HL-60/S4 treated with retinoic acid at 250 ng/mL for 4 days and 3 days (cell line): ENCODE data around the gene KRT16.
"Not testable (repeated sequence)": the region's sequence is repeated elsewhere in the genome, so short reads cannot be mapped to it uniquely, and the experiment has no call there.

Experiments
- in situ Hi-C: fragments of 300-500 bp; cut with MboI; formaldehyde crosslinking; loops from 2 replicates; pipeline ENCODE4 v1.7.0; 2022; ENCODE audit warnings: low sequenced_read_pairs

Gene KRT16

DNA sequence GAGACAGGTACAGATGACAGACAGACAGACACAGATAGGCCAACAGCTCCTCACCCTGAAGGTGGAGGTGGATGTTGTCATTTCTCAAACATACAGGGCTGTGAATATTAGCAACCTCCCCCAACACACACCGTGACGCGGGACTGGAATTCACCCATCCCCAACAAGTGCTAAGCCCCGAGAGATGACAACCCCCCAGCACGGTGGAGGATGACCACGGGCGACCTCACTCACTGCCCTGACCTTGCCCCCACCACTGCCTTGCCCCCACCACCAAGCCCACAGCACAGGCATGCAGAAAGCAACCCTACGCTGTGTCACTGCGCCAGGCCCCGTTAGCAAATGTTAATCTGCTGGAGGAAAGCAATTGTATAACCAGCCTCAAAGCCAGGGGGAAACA is 16.7 kb upstream of the KRT16 start:
- in situ Hi-C loops: no loop called here

DNA sequence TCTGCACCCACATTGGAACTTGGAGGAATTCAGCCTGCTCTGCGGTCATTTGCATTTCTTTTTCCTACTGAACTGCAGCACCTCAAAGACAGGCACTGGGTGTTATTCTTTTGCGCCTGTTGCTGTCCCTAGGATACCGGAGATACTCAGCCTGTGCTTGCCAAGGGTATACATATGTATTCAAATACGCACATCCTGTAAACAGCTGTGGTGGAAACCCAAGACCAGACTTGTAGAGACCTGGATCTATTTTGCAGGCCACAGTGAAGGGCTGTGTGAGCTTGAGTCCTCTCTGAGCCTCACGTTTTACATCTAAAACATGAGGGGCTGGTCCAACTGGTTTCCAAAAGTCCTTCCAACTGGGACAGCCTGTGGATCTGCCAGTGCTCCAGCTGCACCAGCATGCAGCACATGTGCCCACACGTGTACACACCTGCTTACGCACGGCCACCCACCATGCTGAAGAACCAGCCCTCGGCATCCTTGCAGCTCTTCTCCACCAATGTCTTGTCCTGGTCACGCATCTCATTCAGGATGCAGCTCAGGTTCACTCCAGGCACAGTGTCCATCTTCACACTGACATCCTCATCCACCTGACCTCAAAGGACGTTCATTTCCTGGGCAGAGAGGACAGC is 16.2 kb upstream of the KRT16 start:
- in situ Hi-C loops: not testable (repeated sequence)

DNA sequence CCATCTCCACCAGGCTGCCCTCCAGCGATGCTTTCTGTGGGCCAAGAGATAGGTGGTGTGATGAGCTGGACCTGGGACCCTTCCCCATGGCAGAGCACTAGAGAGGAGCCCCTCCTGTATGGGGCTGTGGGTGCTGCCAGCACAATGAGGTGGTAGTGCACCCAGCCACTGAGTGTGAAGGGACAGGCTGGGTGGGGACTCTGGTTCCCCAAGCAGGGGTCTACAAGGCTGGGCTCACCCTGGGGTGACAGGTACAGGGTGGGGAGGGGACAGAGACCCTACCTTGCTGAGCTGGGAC is 15.5 kb upstream of the KRT16 start:
- in situ Hi-C loops: not testable (repeated sequence)

DNA sequence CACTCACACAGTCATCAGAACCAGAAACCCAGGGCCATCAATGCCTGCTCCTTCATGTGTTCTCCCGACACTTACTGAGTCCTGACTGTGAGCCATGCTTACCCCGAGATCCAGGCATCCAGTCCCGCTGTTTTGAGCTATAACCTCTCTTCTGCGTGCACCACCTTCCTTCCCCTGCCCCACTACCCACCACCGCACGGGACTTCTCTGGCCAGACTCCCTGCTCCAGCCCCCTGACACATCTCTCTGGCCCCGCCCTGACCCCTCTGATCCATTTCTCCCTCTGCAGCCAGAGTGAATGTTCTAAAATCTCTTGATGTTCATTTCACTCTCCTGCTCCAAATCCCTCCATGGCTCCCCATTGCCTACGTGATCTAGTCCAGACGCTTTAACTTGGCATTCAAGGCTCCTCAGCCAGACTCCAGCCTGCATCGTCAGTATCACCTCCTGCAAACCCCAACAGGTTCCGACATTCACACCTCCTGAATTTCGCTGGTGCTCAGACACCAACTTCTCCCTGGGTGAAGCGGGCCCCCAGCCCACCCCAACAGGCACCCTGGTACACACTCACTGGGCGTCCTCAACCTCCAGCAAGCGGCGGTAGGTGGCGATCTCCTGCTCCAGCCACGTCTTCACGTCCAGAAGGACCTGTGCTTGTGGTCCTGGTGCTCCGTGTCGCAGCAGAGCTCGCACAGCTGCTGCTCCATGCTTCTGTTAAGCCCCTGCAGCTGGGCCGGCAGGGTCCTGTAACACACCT is 14.9 kb upstream of the KRT16 start:
- in situ Hi-C loops: no loop called here

DNA sequence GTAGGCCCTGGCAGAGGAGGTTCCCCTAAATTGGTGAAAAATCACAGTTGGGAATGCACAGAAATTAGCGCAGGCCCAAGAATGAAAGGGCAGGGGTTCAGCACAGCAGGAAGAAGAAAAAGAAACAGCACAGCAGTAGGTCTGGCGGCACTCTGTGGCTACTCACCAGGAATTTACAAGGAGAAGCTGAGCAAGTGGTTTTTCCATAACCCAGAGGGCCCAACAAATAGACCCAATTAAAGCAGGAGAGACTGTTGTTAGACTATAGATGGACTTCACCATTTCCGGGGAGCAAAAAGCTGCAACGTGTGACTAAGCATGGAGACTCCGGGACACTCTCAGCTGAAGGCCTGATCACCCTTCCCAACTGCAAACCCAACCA is 14.3 kb upstream of the KRT16 start:
- in situ Hi-C loops: not testable (repeated sequence)

DNA sequence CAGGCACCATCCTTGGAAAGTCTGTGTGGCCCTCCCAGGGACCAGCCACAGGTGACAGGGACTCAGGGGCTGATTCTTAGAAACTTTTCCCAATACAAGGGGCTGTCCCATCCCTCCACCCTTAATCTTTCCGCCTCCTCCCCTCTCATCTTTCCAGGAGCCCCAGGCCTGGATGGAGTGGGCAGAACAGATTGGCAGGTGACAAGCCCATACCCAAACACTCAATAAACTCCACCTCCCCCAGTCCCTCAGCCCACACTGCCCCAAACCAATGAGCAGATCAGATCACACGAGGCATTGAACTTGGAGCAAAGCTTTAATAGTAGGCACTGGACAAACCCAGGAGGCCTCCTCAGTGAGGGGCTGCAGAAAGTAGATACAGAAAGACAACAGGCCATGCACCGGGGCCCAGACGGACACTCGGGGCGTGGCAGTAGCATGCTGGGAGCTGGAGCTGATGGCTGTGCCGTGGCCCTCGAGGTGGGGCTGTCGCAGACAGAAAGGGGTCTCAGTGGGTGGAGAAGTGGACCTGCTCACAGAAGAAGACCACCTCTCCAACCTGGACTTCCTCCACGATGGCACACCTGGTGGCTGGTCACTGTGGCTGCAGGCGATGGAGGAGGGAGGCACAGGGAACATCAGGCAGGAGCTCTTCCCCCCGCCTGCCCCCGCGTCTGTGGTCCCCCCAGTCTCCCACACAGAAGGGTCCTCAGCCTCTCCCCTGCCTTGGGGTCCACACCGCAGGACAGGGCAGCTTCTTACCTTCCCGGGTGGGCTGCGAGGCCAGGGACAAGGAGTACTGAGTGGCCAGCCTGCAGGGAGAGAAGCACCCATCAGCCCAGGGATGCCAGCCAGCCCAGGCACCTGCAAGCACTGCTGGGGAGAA is 13.7 kb upstream of the KRT16 start:
- in situ Hi-C loops: not testable (repeated sequence)

DNA sequence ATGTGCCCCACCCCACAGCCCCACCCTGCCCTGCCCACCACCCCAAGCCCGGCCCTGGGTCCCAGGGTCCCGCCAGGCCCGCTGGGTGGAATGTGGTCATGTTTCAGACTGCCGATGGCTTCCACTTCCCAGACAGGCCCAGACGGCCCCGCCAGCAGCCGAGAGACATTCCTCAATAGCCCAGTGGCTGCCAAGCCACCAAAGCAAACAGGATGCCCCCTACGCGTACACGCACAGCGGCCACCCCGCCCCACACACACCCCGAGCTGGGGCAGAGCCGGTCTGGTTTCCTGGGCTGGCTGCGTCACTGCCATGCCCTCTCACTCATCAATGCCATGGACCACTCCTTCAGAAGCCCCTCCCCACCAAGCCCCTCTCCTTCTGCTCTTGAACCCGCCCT is 13.0 kb upstream of the KRT16 start:
- in situ Hi-C loops: no loop called here

DNA sequence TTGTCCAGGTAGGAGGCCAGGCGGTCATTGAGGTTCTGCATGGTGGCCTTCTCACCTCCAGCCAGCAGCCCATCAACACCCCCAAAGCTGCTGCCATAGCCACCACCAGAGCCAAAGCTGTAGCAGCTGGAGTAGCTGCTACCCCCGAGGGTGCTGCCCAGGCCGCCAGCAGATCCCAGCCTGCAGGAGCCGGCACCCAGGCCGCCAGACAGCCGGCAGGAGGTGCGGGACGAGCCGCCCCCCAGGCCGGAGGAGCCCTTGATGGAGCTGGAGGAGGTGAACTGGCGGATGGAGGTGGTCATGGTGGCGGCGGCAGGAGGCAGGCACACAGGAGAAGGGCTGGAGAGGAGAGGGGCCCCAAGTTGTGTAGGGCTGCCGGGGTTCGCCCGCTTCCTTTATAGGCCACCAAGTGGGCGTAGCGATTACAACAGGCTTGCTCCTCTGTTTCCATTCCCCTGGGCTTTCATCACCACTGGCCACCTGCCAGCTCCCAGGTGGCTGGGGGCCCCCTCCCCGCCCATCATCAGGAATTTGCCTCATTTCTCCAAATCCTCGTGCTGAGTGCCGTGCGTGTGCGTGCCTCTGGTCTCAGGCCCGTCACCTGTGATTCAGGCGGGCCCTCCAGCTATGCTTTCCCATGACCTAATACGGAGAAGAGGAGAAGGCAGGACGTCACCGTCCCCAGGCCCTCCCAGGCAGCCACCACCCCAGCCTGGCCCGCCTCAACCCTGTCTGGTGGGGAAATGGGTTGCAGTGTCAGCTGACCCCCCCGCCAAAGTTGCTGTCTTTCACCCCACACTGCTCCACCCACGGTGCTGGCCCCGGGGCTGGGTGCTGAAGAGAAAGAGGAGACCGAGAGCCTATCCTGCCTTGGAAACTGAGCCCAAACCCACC is 11.9 kb upstream of the KRT16 start, which contains the start of gene KRT17:
Gene KRT17, minus strand, starts transcription at position 368 of the 894 bp plus-strand sequence. Its CDS starts 66 bp downstream, at position 302.
- in situ Hi-C loops: no loop called here

DNA sequence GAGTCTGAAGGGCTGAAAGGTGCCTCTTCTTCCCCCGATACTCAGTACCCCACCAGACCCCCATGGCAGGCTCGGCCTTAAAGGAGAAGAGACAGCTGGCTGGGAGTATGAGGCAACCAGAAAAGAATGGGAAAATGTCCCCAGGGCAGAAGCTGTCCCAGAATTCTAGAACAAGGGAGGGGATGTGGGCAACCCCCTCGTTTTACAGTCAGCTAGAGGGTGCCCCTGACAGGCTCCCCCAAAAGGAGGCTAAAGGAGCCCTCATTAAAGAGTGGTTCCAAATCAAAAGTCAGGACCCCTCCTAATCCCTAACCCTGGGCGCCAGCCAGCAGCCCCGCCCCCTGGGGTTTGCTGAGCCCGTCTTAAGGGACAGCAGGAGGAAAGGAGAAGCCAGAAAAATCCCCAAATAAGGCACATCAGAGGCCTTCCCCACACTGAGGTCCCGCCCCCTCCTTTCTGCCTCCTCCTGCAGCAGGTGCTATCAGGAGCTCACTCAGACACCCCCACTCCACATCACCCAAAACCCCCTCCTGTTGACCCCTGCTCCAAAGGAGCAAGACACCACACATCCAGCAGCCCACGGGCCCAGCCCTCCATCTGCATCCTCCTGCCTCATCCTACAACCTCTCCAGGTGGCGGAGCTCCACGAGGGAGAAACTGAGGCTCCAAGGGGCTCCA is 10.8 kb upstream of the KRT16 start:
- in situ Hi-C loops: not testable (repeated sequence)

DNA sequence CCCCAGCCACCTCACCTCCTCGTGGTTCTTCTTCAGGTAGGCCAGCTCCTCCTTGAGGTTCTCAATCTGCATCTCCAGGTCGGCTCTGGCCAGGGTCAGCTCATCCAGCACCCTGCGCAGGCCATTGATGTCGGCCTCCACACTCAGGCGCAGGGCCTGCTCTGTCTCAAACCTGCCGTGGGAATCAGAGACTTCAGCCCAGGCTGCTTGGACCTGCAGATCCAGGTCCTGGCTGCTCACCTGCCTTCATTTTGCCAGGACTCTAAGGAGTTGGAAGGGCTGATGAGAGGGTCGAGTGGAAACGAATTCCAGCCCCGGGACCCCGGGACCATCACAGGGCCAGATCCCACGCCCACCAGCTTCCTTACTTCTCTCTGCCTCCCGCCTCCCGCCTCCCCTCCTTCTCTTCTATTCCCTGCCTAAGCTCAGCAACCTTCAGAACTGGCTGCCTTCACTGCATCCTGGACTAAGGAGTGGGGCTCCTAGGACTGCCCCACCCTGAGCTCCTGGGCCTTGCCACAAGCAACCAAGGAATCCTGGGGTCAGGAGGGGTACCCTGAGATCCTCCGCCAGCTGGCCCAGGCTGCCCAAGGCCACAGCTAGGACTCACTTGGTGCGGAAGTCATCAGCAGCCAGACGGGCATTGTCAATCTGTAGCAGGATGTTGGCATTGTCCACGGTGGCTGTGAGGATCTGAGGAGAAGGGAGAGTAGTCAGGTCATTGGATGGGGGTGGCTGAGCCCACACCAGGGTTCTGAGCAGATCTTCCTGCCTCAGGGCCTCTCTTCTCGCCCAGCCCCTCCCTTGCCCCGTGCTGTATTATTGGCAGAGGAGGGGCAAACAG is 10.0 kb upstream of the KRT16 start:
- in situ Hi-C loops: not testable (repeated sequence)

DNA sequence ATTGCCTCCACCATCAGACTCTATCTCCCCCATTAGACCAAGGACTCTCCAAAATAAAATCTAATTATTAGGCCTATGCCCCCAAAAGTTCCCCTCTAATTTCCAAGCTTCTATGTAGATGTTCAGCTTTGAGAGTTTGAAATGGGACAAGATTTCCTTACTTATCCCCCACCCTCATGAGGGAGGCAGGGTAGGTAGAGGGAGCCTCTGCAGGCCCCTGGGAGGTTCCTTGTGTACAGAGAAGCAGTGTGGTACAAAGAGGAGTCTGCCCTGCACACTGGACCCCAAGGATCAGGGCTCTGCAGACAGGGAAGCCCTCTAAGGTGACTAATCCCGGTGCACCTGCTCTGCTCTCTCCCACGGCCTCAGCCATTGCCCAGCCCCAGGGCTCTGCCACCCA is 9.3 kb upstream of the KRT16 start:
- in situ Hi-C loops: no loop called here

DNA sequence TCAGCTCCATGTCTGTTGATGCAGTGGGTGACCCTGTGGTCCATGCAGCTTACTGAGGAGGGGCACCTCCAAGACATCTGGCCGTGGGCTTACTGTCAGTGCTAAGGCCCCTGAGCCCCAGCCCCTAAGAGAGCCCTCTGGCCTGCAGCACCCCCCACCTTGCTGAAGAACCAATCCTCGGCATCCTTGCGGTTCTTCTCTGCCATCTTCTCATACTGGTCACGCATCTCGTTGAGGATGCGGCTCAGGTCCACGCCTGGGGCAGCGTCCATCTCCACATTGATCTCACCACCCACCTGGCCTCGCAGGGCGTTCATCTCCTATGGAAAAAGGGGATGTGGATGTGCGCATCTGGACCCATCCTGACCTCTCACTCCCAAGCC is 8.9 kb upstream of the KRT16 start:
- in situ Hi-C loops: not testable (repeated sequence)

DNA sequence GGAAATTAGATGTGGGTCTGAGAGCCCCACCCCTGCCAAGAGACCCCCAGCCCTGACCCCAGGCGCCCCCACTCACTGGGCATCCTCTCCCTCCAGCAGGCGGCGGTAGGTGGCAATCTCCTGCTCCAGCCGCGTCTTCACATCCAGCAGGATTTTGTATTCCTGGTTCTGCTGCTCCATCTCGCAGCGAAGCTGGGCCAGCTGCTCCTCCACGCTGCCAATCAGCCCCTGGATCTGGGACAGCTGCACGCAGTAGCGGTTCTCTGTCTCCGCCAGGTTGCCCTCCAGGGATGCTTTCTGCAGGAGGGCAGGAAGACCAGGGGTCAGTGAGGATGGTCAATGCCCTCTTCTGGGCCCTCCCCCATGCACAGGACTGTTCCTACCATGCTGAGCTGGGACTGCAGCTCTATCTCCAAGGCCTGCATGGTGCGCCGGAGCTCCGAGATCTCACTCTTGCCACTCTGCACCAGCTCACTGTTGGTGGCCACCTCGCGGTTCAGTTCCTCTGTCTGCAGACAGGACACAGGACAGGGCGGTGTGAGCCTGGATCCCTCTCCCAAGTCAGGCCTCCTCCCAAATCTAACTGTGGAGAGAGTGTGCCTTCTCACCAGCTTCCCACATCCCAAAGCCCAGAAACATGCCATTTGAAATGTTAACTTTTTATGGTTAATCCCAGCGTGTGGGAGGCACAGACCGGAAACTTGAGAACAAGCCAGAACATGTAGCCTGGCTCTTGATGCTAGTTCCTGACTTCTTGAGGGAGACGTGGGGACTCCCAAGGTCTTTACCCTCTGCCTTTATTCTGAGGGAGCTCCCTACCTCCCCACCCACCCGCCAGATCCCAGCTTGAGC is 8.2 kb upstream of the KRT16 start:
- in situ Hi-C loops: no loop called here

DNA sequence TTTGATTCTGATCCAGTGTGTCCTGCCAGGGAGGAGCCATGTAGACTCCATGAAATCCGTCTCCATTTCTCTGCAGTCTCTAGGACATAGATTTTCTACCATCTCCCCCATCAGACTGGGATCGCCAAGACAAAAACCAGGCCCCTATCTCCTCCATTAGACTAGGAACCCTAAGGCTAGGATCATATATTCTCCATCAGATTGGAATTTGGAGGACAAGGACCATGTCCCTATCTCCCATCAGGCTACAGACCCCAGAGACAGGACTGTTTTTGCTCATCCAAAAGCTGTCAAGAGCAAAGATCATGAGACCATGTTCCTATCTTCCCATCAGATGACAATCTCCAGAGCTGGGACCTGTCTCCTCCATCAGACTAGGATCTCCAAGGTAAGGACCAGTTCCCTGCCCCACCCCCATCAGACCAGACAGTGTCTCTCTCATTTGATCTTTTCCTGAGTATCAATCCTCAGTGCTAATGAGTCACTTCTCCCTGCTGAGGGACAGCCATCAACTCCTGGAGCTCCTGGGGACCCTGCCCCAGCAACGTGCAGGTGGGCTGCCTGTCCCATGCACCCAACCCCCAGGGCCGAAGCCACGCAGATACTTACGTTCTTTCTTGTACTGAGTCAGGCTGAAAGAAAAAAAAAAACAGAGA is 7.5 kb upstream of the KRT16 start:
- in situ Hi-C loops: not testable (repeated sequence)

DNA sequence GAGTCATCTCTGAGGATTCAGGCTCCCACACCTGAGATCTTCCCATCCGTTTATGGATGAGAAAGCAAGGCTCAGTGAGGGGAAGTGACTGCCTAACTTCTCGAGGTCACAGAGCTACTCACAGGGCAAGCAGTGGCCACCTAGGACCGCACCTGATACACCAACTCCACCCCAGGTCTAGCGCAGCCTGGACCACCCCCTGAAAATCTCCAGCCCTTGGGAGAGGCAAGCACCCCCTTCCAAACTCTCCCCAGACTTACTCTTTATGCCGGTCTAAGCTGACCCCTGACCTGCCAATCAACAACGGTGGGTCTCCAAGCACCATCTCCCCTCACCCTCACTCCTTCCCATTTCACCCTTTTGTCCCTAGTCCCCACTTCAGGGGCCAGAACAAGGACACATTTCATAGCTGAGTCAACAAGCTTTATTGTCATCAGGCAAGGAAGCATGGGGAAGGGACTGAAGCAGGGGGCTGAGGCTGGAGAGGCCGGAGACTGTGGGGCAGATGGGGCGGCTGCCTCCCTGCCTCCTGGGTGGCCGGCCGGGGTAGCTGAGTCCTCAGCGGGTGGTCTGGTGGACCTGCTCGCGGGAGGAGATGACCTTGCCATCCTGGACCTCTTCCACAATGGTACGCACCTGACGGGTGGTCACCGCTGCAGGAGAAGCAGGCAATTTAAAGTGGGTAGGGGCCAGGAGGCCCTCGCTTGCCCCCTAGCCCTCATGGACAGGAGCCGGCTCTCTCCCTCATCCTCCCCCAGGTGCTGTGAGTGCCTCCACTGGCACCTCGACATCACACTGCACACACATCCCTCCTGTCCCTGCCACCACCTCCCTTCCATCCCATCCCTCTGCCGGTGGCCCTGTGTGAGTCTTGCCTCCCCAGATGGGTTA is 6.7 kb upstream of the KRT16 start:
- in situ Hi-C loops: no loop called here

DNA sequence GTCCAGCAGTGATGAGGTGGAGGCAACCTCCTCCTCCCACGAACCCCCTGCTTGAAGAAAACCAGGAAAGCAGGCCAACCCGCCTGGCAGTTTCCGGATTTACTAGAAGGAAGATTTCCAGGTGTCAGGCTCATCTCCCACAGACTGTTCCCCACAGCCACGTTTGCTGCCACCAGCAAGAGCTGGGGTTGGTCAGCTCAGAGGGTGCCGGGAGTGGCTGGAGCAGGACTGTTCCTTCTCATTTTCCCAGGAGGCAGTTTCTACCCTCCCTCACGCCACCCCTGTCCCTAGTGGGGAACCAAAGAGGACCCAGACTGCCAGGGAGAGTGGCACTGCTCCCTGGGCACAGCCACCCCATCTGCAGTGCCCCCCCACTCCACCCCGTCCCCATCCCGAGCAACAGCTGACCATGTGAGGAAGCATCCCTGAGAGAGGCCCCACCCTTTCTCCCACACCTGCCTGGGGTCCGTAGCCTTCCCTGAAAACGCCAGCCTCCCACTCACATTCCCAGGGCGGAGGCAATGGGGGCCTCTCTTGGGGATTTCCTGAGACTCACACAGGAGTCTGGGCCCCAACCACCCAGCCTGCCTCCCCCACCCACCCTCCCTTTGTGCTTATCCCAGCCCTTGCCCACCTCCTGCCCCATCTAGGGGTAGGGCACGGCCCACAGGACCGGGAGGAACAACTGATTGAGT is 5.9 kb upstream of the KRT16 start:
- in situ Hi-C loops: no loop called here
